ENCODE data around the gene SAMD5. TPM values are rescaled to one million over a fixed set of nuclear protein-coding genes. Genes with fewer than 3 reads are reported as not detected.

Gene SAMD5
- polyA plus RNA-seq, 2 of the 4 experiments (the other 2 are of a cell fraction), result 0.79 to 2.0 TPM

- no peak for TF ChIP-seq HMGXB4 (CRISPR knock-in tag; IDR thresholded peaks at IDR 0.05; ENCODE audit: borderline replicate concordance)
- TF ChIP-seq SMC3 (IDR thresholded peaks at IDR 0.05), result no peak
- no peak for TF ChIP-seq CBX8 (IDR thresholded peaks at IDR 0.05)
Observed at GRCh38 chr6:147486683-147487082, 21.8 kb upstream of the SAMD5 start (continued).

GRCh38 chr6:147497472-147497871, 11.0 kb upstream of the SAMD5 start:
- DNase-seq (ENCODE audit: low read depth in 1 of 2, low spot score in 1 of 2), result no peak
- Histone ChIP-seq H3K4me1 (no peaks in the 10 kb centered on the region), H3K27ac (no peak overlapping the region), H3K9me3 (peaks cover 8% of the 10 kb centered on the region; the same call in 1 of the 3 replicates), H3K4me2 (no peak overlapping the region), H3K4me3 (no peak overlapping the region)
- no peak for FAIRE-seq
- WGBS (ENCODE audit: missing lambda C conversion rate), result 45% methylated on average over 1 of the region's 1 CpG
- CTCF ChIA-PET, result interaction anchor here (2.2 kb wide), 1 partner anchor 9 kb away, joined by 6 read pairs; no protein-coding TSS in a partner anchor
- POLR2A ChIA-PET, result no interaction called here
- no peak for ATAC-seq
- no peak for TF ChIP-seq RFX5 (IDR thresholded peaks at IDR 0.05)
- TF ChIP-seq KDM1A (IDR thresholded peaks at IDR 0.05; ENCODE audit: low read depth), result no peak
- TF ChIP-seq PBX3 (IDR thresholded peaks at IDR 0.05), result no peak
- no peak for TF ChIP-seq CBX2 (IDR thresholded peaks at IDR 0.05; ENCODE audit: borderline replicate concordance, low read depth)
- TF ChIP-seq SREBF2 (IDR thresholded peaks at IDR 0.05), result no peak
- no peak for TF ChIP-seq BCL3 (IDR thresholded peaks at IDR 0.05)
- TF ChIP-seq POLR2A (IDR thresholded peaks at IDR 0.05; ENCODE audit: low read length), result no peak
- TF ChIP-seq RAD21 (conservative IDR thresholded peaks at IDR 0.05 in 1 of 2, IDR thresholded peaks at IDR 0.05 in 1 of 2), result no peak
- TF ChIP-seq ZNF302 (CRISPR knock-in tag; IDR thresholded peaks at IDR 0.05), result no peak
- TF ChIP-seq MAFK (IDR thresholded peaks at IDR 0.05; ENCODE audit: partially characterized antibody), result no peak
- TF ChIP-seq NR3C1 (IDR thresholded peaks at IDR 0.05), result no peak
- no peak for TF ChIP-seq HEYL (CRISPR knock-in tag; IDR thresholded peaks at IDR 0.05)
- no peak for TF ChIP-seq HOXB5 (CRISPR knock-in tag; IDR thresholded peaks at IDR 0.05)
- TF ChIP-seq GATA3 (IDR thresholded peaks at IDR 0.05; ENCODE audit: borderline replicate concordance), result no peak

GRCh38 chr6:147503587-147503986, 4.9 kb upstream of the SAMD5 start:
- DNase-seq (ENCODE audit: low read depth in 1 of 2, low spot score in 1 of 2), result no peak
- no peak for TF ChIP-seq HES2 (IDR thresholded peaks at IDR 0.05)
- POLR2A ChIA-PET, result no interaction called here
- no peak overlapping the region for H3K27ac ChIP-seq
- H3K4me2 ChIP-seq, result no peak overlapping the region
- H3K4me3 ChIP-seq, result no peak overlapping the region
- FAIRE-seq, result no peak
- no peaks in the 10 kb centered on the region; the same call in 2 of the 3 replicates for H3K9me3 ChIP-seq
- H3K4me1 ChIP-seq, result no peaks in the 10 kb centered on the region
- WGBS (ENCODE audit: missing lambda C conversion rate), result 71% methylated on average over 3 of the region's 3 CpGs
- CTCF ChIA-PET, result interaction anchor here (1.1 to 1.8 kb wide), 4 partner anchors 641 to 674 kb away, joined by 3 to 6 read pairs (median 4); no protein-coding TSS in a partner anchor
- no peak for ATAC-seq

- ATAC-seq (no peak), DNase-seq (ENCODE audit: low read depth in 1 of 2, low spot score in 1 of 2) (no peak), FAIRE-seq (no peak)
- H3K4me1 ChIP-seq, result no peaks in the 10 kb centered on the region
- no peak overlapping the region for H3K27ac ChIP-seq
- no peaks in the 10 kb centered on the region for H3K9me3 ChIP-seq
- ChIA-PET CTCF (interaction anchor here (1.1 kb wide), 1 partner anchor 640 kb away, joined by 3 read pairs; no protein-coding TSS in a partner anchor), POLR2A (no interaction called here)
- no peak overlapping the region for H3K4me3 ChIP-seq
- 68% methylated on average over 2 of the region's 2 CpGs for WGBS (ENCODE audit: missing lambda C conversion rate)
- no peak overlapping the region for H3K4me2 ChIP-seq
- TF ChIP-seq RFX5 (IDR thresholded peaks at IDR 0.05) (no peak), ESRRA (IDR thresholded peaks at IDR 0.05; ENCODE audit: borderline replicate concordance, low read length) (no peak), EHF (CRISPR knock-in tag; IDR thresholded peaks at IDR 0.05) (no peak), RCOR1 (IDR thresholded peaks at IDR 0.05; ENCODE audit: low read depth, low read length) (no peak)
Observed at GRCh38 chr6:147504848-147505247, 3.6 kb upstream of the SAMD5 start.
